ENCODE results near the gene SOCS7. TPM values are rescaled to one million over a fixed set of nuclear protein-coding genes. Genes with fewer than 3 reads are reported as not detected.

The SOCS7 gene
- total and polyA plus RNA-seq, 10 of the 15 experiments (the other 5 are each of a cell fraction or from before 2014, with no cell fraction given): 0.68 to 12.8 (median 7.3) TPM

DNA sequence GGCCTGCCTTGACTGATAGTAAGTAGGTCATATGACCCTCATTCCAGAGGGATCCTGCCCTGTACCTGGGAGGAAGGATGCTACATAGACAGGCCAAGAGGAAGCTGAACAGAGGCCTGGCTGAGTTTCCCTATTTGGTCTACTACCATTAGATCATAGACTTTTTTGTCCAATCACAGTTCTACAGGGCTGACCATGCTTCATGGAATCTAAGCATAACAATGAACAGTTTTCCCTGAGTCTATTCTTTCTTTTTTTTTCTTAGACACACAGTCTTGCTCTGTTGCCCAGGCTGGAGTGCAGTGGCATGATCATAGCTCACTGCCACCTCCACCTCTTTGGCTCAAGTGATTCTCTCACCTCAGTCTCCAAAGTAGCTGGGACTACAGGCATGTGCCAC lies 11.8 kb upstream of the SOCS7 start (continued):
- TF ChIP-seq GABPA (IDR thresholded peaks at IDR 0.05; ENCODE audit: low read depth) (no peak), NR2F1 (conservative IDR thresholded peaks at IDR 0.05) (no peak), ZBTB4 (CRISPR knock-in tag; IDR thresholded peaks at IDR 0.05) (no peak), CBFB (IDR thresholded peaks at IDR 0.05; ENCODE audit: low read depth) (no peak), NFYB (IDR thresholded peaks at IDR 0.05; ENCODE audit: insufficient read depth, low read depth, low read length) (no peak), IKZF2 (IDR thresholded peaks at IDR 0.05) (no peak)

DNA sequence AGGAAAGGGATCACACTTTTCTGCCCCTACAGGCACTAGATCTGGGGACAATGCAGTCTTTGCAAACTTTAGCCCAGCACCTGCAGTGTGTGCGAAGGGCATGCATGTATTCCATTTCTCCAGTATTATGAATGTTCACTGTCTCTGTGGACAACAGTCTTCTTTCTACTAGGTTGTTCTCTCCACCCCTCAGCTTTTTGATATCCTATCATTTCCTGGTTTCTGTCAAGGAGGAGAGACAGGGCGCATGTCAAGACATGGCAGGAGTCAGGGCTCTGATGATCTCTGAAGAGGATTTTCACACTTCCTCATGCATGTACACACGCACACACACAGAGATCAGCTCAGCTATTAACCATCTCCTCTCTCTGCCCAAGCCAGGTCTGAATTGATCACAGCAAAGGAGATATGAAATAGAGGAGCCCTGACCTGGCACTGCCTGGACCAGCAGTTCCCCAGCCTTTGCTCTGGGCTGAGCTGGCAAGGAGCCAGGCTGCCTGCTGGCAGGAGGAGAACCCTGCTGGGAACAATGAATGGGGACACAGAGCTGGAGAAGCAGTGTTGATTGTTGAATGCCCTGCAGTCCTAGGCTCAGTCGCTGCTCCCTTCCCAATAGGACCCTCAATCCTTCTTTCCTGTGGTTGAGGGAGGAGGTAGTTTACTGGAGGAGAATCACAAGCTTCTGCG lies 10.5 kb upstream of the SOCS7 start:
- no peaks in the 10 kb centered on the region; a peak in 1 of 4 replicates for H3K27me3 ChIP-seq (replicated peaks in 1 of 2; ENCODE audit: control insufficient read depth in 2 of 2, insufficient read depth in 2 of 2, low read length in 1 of 2)
- no TSS peak for BruUV-seq (replicated peaks)
- no peak overlapping the region for H3K4me2 ChIP-seq (ENCODE audit: control insufficient read depth, insufficient read depth)
- DNase-seq (ENCODE audit: low read depth, low spot score) (no peak), ATAC-seq (no peak; the same call in 2 of the 3 replicates), FAIRE-seq (no peak)
- no peaks in the 10 kb centered on the region for H4K20me1 ChIP-seq (ENCODE audit: control insufficient read depth, insufficient read depth)
- RAD21 ChIA-PET (ENCODE audit: unreplicated experiment): interaction anchor here (1.8 kb wide), 1 partner anchor 73 kb away, joined by 5 read pairs; no protein-coding TSS in a partner anchor
- no peaks in the 10 kb centered on the region for H3K36me3 ChIP-seq (ENCODE audit: control insufficient read depth in 2 of 2, insufficient read depth in 2 of 2, low read length in 1 of 2)
- intact Hi-C loops (cut with micrococcal nuclease; ENCODE audit: unreplicated experiment): no loop called here
- SMC1A ChIA-PET (ENCODE audit: uncharacterized antibody, unreplicated experiment): interaction anchor here (0.5 to 1.7 kb wide), 3 partner anchors 12 to 73 kb away, joined by 3 to 6 read pairs (median 4); no protein-coding TSS in a partner anchor
- WGBS (ENCODE audit: insufficient coverage, insufficient replicate concordance, low lambda C conversion rate, missing lambda C conversion rate): 39% methylated on average over 5 of the region's 5 CpGs
- H3K4me1 ChIP-seq (ENCODE audit: control insufficient read depth, insufficient read depth, low read length): no peaks in the 10 kb centered on the region
- POLR2A ChIA-PET: no interaction called here
- H3K4me3 ChIP-seq: no peak overlapping the region
- no peak overlapping the region; the same call in 1 of the 2 replicates for H2AFZ ChIP-seq (ENCODE audit: control insufficient read depth, low read depth, low read length)
- in situ Hi-C loops (cut with MboI): loop anchor here (10.0 kb wide), 1 partner anchor 134 kb away; no protein-coding TSS in a partner anchor
- no peaks in the 10 kb centered on the region for H3K9me3 ChIP-seq (replicated peaks; ENCODE audit: control insufficient read depth, insufficient read depth, low read length)
- CTCF ChIA-PET: interaction anchor here (1.2 to 1.4 kb wide), 3 partner anchors 8 to 73 kb away, joined by 3 to 4 read pairs (median 3); no protein-coding TSS in a partner anchor
- no peak overlapping the region for H3K9ac ChIP-seq (ENCODE audit: control insufficient read depth, insufficient read depth, low read length)
- H3K79me2 ChIP-seq (ENCODE audit: control insufficient read depth, insufficient read depth, low read length): no peaks in the 10 kb centered on the region
- H3K27ac ChIP-seq (ENCODE audit: control insufficient read depth, insufficient read depth): no peak overlapping the region
- TF ChIP-seq NFIC (IDR thresholded peaks at IDR 0.05; ENCODE audit: low read depth, low read length): no peak
- TF ChIP-seq, protein P1, sequence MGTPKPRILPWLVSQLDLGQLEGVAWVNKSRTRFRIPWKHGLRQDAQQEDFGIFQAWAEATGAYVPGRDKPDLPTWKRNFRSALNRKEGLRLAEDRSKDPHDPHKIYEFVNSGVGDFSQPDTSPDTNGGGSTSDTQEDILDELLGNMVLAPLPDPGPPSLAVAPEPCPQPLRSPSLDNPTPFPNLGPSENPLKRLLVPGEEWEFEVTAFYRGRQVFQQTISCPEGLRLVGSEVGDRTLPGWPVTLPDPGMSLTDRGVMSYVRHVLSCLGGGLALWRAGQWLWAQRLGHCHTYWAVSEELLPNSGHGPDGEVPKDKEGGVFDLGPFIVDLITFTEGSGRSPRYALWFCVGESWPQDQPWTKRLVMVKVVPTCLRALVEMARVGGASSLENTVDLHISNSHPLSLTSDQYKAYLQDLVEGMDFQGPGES (IDR thresholded peaks at IDR 0.05): no peak
- TF ChIP-seq JUNB (IDR thresholded peaks at IDR 0.05): no peak
- no peak for TF ChIP-seq ZBTB4 (CRISPR knock-in tag; IDR thresholded peaks at IDR 0.05)
- TF ChIP-seq, protein P2, sequence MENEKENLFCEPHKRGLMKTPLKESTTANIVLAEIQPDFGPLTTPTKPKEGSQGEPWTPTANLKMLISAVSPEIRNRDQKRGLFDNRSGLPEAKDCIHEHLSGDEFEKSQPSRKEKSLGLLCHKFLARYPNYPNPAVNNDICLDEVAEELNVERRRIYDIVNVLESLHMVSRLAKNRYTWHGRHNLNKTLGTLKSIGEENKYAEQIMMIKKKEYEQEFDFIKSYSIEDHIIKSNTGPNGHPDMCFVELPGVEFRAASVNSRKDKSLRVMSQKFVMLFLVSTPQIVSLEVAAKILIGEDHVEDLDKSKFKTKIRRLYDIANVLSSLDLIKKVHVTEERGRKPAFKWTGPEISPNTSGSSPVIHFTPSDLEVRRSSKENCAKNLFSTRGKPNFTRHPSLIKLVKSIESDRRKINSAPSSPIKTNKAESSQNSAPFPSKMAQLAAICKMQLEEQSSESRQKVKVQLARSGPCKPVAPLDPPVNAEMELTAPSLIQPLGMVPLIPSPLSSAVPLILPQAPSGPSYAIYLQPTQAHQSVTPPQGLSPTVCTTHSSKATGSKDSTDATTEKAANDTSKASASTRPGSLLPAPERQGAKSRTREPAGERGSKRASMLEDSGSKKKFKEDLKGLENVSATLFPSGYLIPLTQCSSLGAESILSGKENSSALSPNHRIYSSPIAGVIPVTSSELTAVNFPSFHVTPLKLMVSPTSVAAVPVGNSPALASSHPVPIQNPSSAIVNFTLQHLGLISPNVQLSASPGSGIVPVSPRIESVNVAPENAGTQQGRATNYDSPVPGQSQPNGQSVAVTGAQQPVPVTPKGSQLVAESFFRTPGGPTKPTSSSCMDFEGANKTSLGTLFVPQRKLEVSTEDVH (IDR thresholded peaks at IDR 0.05; ENCODE audit: low read depth, partially characterized antibody): no peak
- TF ChIP-seq NRF1 (conservative IDR thresholded peaks at IDR 0.05; ENCODE audit: low read depth, low read length): no peak

Data from GM12878 (cell line).